PC-3 (cell line): ENCODE data around the gene MAD1L1. TPM values are rescaled to one million over a fixed set of nuclear protein-coding genes. Genes with fewer than 3 reads are reported as not detected.

ENCODE experiments used
- ATAC-seq: fragments of 200-7000 bp; cut with Tn5 transposase; 2 replicates; pipeline ENCODE4 v1.9.1; 2020; ENCODE audit warnings: mild to moderate bottlenecking, moderate library complexity
- BruUV-seq: library from RNA; stranded (reverse); fragments of 400-500 nt; replicated peaks from 2 replicates; lab custom pipeline; 2021; lab: Mats Ljungman, UMichigan
- CTCF ChIA-PET: fragments of 300-600 bp; sonication (Branson Sonifier 250); formaldehyde crosslinking; loops from one replicate; lab custom pipeline; 2022; ENCODE audit warnings: antibody characterized with exemption; lab: Charles Lee
- POLR2A ChIA-PET: fragments of 300-600 bp; sonication (Branson Sonifier 250); formaldehyde crosslinking; loops from one replicate; lab custom pipeline; 2022; ENCODE audit warnings: antibody characterized with exemption; ENCODE audit not compliant: unreplicated experiment; lab: Charles Lee
- DNase-seq: peaks from one replicate; pipeline ENCODE4 v3.0.0-alpha.2; 2015
- H2AFZ ChIP-seq: fragments of 300-600 bp; sonication (generic); 2 replicates; pipeline ENCODE4 v1.6.0; 2016; ENCODE audit warnings: antibody characterized with exemption, low read length
- H3F3A ChIP-seq: fragments of 300-600 bp; sonication (generic); one replicate; pipeline ENCODE4 v1.6.0; 2017; ENCODE audit warnings: antibody characterized with exemption, low read length, control low read depth, mild to moderate bottlenecking; ENCODE audit not compliant: unreplicated experiment
- H3K27ac ChIP-seq: fragments of 300-600 bp; sonication (generic); 2 replicates; pipeline ENCODE4 v1.5.1; 2016; ENCODE audit warnings: mild to moderate bottlenecking, low read length
- H3K27me3 ChIP-seq: fragments of 300-600 bp; sonication (generic); 2 replicates; pipeline ENCODE4 v1.6.1; 2016; ENCODE audit warnings: low read length, mixed read lengths
- H3K36me3 ChIP-seq: fragments of 300-600 bp; sonication (generic); 2 replicates; pipeline ENCODE4 v1.6.1; 2016; ENCODE audit warnings: low read depth, mixed run types, low read length, mixed read lengths
- H3K4me1 ChIP-seq: fragments of 300-600 bp; sonication (generic); 2 replicates; pipeline ENCODE4 v1.5.1; 2016; ENCODE audit warnings: low read length; ENCODE audit not compliant: insufficient read depth
- H3K4me2 ChIP-seq: fragments of 300-600 bp; sonication (generic); 2 replicates; pipeline ENCODE4 v1.6.0; 2016; ENCODE audit warnings: low read length
- H3K4me3 ChIP-seq: fragments of 300-600 bp; sonication (generic); 2 replicates; pipeline ENCODE4 v1.5.1; 2016; ENCODE audit warnings: mild to moderate bottlenecking, low read length, mixed read lengths
- H3K79me2 ChIP-seq: fragments of 300-600 bp; sonication (generic); 2 replicates; pipeline ENCODE4 v1.6.1; 2017; ENCODE audit warnings: low read length, mixed read lengths
- H3K9ac ChIP-seq: fragments of 300-600 bp; sonication (generic); 2 replicates; pipeline ENCODE4 v1.6.0; 2016; ENCODE audit warnings: mild to moderate bottlenecking, low read length
- H3K9me2 ChIP-seq: fragments of 300-600 bp; sonication (generic); replicated peaks from 2 replicates; pipeline ENCODE4 v1.6.1; 2016; ENCODE audit warnings: mixed run types, low read length, mixed read lengths
- H3K9me3 ChIP-seq: fragments of 300-600 bp; sonication (generic); 2 replicates; pipeline ENCODE4 v1.6.1; 2016; ENCODE audit warnings: low read length, mixed read lengths
- H4K20me1 ChIP-seq: fragments of 300-600 bp; sonication (generic); 2 replicates; pipeline ENCODE4 v1.6.1; 2016; ENCODE audit warnings: low read length, mixed read lengths
- EZH2 ChIP-seq: fragments of 300-600 bp; sonication (generic); IDR thresholded peaks from one replicate; pipeline ENCODE4 v1.6.1; 2017; ENCODE audit warnings: antibody characterized with exemption, mild to moderate bottlenecking, low read length; ENCODE audit not compliant: unreplicated experiment
- EZH2phosphoT487 ChIP-seq: fragments of 300-600 bp; sonication (generic); IDR thresholded peaks from 2 replicates; pipeline ENCODE4 v1.6.1; 2018; ENCODE audit warnings: mild to moderate bottlenecking, antibody characterized with exemption, low read length, borderline replicate concordance
- intact Hi-C: fragments of 100-400 bp; cut with micrococcal nuclease; formaldehyde crosslinking; loops from 2 replicates; pipeline ENCODE4 v1.9.0; 2023
- total RNA-seq: library from RNA; depleted of rRNA; stranded (reverse); fragments of >200 nt; gene quantifications from 2 replicates; pipeline ENCODE4 v1.2.3, GENCODE V29; 2014
- TF ChIP-seq, protein P1 (sequence below): fragments of 300-600 bp; sonication (generic); conservative IDR thresholded peaks from 2 replicates; pipeline ENCODE4 v1.5.1; 2017; ENCODE audit warnings: antibody characterized with exemption, low read depth, mild to moderate bottlenecking, low read length

The MAD1L1 gene
- total RNA-seq, 1 experiment from 2014 or later = 88.4 TPM

DNA sequence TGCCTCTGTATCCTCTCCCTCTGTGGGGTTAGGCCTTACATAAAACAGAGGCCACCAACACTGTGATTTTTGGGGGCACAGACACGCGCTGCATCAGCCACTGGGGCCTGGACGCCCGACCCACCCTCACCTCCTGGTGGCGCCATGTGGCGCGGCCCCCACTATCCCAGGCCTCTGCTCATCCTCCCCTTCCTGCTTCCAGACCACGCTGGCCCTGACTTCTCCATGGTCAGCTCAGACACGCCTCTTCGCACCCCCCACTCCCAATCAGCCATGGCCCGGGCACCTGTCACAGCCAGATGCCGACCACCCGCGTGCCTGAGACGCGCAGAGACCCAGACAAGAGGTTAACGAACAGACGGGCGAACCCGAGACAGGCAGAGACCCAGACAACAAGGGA is 298.7 kb downstream of the MAD1L1 start:
- no peaks in the 10 kb centered on the region for H3K4me1 ChIP-seq
- no peak overlapping the region for H3K27ac ChIP-seq
- ATAC-seq = no peak
- H3F3A ChIP-seq = no peaks in the 10 kb centered on the region
- ChIA-PET POLR2A (no interaction called here), CTCF (no interaction called here)
- H4K20me1 ChIP-seq = no peaks in the 10 kb centered on the region
- intact Hi-C loops = no loop called here
- no peak for DNase-seq
- H2AFZ ChIP-seq = no peak overlapping the region
- no peak overlapping the region for H3K9ac ChIP-seq
- BruUV-seq = no TSS peak
- H3K27me3 ChIP-seq = no peaks in the 10 kb centered on the region
- H3K4me3 ChIP-seq = no peak overlapping the region
- TF ChIP-seq, protein P1, sequence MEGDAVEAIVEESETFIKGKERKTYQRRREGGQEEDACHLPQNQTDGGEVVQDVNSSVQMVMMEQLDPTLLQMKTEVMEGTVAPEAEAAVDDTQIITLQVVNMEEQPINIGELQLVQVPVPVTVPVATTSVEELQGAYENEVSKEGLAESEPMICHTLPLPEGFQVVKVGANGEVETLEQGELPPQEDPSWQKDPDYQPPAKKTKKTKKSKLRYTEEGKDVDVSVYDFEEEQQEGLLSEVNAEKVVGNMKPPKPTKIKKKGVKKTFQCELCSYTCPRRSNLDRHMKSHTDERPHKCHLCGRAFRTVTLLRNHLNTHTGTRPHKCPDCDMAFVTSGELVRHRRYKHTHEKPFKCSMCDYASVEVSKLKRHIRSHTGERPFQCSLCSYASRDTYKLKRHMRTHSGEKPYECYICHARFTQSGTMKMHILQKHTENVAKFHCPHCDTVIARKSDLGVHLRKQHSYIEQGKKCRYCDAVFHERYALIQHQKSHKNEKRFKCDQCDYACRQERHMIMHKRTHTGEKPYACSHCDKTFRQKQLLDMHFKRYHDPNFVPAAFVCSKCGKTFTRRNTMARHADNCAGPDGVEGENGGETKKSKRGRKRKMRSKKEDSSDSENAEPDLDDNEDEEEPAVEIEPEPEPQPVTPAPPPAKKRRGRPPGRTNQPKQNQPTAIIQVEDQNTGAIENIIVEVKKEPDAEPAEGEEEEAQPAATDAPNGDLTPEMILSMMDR = no peak
- TF ChIP-seq EZH2 (no peak), EZH2phosphoT487 (no peak)
- H3K4me2 ChIP-seq = no peak overlapping the region
- no peaks in the 10 kb centered on the region for H3K9me2 ChIP-seq
- no peaks in the 10 kb centered on the region for H3K79me2 ChIP-seq
- H3K36me3 ChIP-seq = no peaks in the 10 kb centered on the region
- H3K9me3 ChIP-seq = no peaks in the 10 kb centered on the region

DNA sequence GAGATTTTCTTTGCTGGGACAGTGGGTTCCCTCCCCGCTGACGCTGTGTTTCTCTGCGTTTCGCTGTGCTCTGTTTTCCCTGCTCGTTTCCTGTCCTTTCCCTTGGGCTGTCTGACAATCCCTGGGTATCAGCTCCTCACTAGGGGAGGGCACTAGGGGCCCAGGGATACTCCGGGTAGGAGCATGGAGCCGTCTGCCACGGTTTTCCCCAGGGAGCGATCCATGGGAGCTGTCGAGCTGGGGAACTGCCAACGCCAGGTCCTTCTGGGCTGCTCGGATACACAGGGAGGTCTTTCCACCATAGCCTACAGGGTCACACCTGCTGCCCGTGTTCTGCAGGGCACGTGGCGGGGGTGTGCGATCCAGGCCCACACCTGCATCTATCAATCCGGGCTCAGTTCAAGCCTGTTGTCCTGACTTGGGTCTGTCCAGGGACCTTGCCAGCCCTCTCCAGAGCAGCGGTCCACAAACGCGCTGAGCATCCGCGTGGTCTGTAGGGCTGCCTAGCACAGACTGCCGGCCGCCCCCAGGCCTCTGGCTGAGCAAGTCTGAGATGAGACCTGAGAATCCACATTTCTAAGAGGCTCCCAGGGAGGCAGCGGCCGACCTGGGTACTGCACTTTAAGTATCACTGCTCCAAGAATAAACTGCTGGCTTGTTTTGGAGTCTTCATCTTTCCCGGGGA is 299.5 kb downstream of the MAD1L1 start:
- BruUV-seq = no TSS peak
- no peaks in the 10 kb centered on the region for H3K9me2 ChIP-seq
- no peaks in the 10 kb centered on the region for H3K9me3 ChIP-seq
- ChIA-PET CTCF (no interaction called here), POLR2A (no interaction called here)
- H3K4me3 ChIP-seq = no peak overlapping the region
- H3K27me3 ChIP-seq = no peaks in the 10 kb centered on the region
- intact Hi-C loops = no loop called here
- H3K9ac ChIP-seq = no peak overlapping the region
- TF ChIP-seq, protein P1 = no peak
- no peak for TF ChIP-seq EZH2phosphoT487
- no peak for TF ChIP-seq EZH2
- no peak overlapping the region for H3K4me2 ChIP-seq
- DNase-seq = no peak
- no peak overlapping the region for H3K27ac ChIP-seq
- H4K20me1 ChIP-seq = no peaks in the 10 kb centered on the region
- H3K4me1 ChIP-seq = no peaks in the 10 kb centered on the region
- H3F3A ChIP-seq = no peaks in the 10 kb centered on the region
- H3K36me3 ChIP-seq = no peaks in the 10 kb centered on the region
- H2AFZ ChIP-seq = no peak overlapping the region
- no peaks in the 10 kb centered on the region for H3K79me2 ChIP-seq
- ATAC-seq = no peak

DNA sequence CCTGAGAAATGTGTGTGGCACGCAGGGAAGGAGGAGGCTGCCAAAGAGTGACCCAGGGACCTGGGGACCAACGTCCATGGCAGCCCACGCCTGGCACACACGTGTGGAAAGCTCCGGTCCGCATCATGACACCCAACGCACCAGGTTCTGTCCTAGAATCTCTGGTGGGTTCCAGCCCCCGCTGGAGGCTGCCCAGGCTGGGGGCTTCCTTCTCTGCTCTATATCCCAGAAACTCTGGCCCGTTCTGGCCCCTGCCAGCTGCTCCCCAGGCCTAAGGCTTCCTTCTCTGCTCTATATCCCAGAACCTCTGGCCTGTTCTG is 300.8 kb downstream of the MAD1L1 start:
- H3K27ac ChIP-seq = no peak overlapping the region
- H3K4me2 ChIP-seq = no peak overlapping the region
- ChIA-PET POLR2A (no interaction called here), CTCF (no interaction called here)
- H3K9me2 ChIP-seq = no peaks in the 10 kb centered on the region
- H3K9ac ChIP-seq = no peak overlapping the region
- no peaks in the 10 kb centered on the region for H3F3A ChIP-seq
- H3K79me2 ChIP-seq = no peaks in the 10 kb centered on the region
- H3K36me3 ChIP-seq = no peaks in the 10 kb centered on the region
- H3K4me1 ChIP-seq = no peaks in the 10 kb centered on the region
- intact Hi-C loops = no loop called here
- H4K20me1 ChIP-seq = no peaks in the 10 kb centered on the region
- no peaks in the 10 kb centered on the region for H3K27me3 ChIP-seq
- DNase-seq (no peak), ATAC-seq (no peak)
- H3K9me3 ChIP-seq = no peaks in the 10 kb centered on the region
- H3K4me3 ChIP-seq = no peak overlapping the region
- BruUV-seq = no TSS peak
- H2AFZ ChIP-seq = no peak overlapping the region
- TF ChIP-seq EZH2 = no peak
- TF ChIP-seq, protein P1 = no peak
- TF ChIP-seq EZH2phosphoT487 = no peak
